Measurements from ENCODE around the gene PHC3.

Gene PHC3

DNA sequence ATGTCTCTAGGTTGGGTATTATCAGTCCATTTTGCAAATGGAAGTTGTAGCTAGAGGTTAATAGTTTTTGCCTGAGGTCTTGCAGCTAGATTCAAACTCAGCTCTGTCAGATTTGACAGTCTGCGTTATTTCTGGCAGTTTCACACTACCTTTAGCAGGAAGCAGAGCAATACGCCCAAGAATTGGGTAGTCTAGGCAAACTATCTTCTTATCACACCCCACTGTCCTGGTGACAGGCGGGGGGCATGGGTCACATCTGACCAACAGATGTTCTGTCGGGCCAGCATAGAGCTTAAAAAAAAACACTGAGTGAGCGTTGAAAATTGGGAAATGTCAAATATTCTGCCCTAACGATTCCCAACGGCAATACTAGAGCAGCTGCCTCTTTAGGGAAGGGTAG lies 138.0 kb downstream of the PHC3 start:
- DNase-seq (ENCODE audit: low spot score), result no peak

DNA sequence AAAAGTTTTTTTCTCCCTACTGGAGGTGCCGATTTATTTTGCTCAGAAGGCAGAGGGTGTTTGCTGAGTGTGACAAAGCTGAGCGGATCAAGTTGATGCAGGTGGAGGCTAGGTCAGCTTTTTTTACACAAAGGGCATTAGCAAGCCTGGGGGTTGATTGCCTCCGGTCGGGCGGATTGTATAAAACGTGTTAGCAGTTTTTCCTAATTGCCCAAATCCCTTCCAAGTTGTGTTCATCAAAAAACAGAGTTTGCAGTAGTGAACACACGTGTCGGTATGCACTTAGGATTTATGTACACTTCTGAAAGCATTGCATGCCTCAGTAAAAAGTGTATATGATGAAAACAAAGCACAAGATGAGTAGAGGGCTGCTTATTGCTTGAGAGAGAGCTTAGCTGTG lies 141.1 kb downstream of the PHC3 start:
- no peak for DNase-seq (ENCODE audit: low spot score)

DNA sequence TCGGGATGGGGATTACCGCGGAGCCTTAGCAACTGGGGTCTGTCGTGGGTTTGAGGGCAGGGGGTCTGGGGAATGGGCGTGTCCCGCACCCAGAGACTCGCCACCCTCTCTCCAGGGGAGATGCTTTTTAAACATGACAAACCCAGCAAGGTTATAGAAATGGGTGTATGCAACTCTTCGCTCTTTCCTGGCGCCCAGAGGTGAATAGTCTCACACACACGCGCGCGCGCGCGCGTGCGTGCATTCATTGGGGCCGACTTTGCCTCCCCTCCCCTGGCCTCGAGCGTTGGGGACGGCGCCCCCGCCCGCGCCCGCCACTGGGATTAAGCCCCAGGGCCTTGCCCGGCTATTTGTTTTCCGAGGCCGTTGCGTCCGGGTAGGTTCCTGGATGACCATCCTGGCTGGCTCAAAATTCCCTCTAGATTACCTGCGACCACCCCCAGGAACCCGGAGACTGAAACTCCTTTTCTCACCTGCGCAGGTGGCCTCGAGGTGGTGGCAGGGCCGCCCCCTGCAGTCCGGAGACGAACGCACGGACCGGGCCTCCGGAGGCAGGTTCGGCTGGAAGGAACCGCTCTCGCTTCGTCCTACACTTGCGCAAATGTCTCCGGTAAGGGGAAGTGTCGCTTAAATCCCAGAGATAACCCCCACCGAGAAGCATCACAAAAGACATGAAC lies 143.0 kb downstream of the PHC3 start:
- DNase-seq (ENCODE audit: low spot score), result no peak

Data from COLO829 (cell line).